NCI-H1694 (cell line): ENCODE data around the gene SERPINA6.
"Not testable (repeated sequence)": the region's sequence is repeated elsewhere in the genome, so short reads cannot be mapped to it uniquely, and the experiment has no call there.

Experiments
- DNase-seq: peaks from one replicate; lab custom pipeline; 2025; lab: John Stamatoyannopoulos, UW

Gene SERPINA6, protein sequence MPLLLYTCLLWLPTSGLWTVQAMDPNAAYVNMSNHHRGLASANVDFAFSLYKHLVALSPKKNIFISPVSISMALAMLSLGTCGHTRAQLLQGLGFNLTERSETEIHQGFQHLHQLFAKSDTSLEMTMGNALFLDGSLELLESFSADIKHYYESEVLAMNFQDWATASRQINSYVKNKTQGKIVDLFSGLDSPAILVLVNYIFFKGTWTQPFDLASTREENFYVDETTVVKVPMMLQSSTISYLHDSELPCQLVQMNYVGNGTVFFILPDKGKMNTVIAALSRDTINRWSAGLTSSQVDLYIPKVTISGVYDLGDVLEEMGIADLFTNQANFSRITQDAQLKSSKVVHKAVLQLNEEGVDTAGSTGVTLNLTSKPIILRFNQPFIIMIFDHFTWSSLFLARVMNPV

DNA sequence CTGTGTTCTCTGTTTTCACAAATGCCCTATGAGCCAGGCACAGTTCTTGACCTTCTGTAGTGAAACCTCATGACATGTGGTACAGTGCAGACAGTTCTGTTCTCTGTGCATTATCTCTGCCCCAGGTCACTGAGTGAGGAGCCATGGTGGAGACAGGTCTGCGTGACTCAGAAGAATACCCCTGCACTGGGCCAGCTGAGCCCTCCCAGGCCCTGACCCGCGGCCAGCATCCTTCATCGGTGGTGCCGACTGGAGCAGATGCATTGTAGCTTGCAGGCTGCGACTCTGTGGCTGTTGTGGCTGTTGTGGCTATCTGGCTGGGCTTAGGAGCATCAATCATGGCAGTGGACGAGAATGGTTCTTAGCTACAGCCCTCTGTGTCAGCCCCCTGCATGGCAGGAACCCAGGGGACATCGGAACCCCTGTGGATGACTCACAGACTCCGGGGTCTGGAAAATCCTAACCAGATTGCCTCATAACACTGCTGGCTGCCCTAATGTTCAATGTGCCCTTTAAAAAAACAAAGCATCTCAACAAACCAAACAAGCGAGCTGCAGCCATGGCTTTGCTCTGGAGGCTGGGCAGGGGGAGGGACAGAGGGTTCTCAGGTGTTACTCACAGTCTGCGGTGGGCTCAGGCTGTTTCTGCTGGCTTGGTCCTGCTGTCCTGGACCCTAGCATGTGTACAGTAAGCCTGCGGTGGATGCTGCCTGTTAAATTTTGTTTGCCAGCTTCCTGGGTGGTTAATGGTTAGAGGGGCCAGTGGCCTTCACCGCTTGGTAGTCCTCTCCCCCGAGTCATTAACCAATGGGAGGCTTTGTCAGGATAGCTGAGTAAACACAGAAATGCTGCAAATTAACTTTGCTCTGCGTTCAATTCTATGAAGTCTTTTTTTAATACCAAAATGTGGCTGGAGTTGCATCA, at the start of gene SERPINA6:
TSS of gene SERPINA6 (minus strand) at position 689 of the 923 bp plus-strand sequence. CDS start 8,688 bp downstream, outside the sequence.
- no peak for DNase-seq

DNA sequence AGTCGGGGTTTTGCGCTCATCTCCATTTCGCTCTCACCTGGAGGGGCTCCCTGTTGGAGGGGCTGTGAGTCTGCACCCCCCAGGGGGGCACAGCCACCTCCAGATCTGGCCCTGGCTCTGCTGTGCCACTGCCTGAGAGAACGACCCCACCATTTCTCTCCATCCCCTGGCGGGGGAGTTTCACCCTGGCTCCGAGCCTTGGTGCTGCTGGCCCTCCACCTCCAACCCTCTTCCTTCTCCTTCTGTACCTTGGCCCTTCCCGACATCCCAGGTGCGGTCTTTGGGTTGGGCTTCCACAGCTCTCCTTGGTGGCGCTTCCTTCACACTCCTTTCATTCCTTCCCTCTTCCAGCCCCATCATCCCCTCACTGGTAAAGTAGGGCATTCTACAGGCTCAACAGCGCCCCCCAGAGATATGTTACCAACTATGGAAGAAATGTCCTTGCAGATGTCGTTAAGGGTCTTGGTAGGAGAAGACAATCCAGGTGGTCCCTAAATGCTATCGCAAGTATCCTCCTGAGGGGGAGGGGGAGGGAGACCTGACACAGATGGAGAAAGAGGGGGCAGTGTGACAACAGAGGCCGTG, 49.0 kb upstream of the SERPINA6 start:
- no peak for DNase-seq

DNA sequence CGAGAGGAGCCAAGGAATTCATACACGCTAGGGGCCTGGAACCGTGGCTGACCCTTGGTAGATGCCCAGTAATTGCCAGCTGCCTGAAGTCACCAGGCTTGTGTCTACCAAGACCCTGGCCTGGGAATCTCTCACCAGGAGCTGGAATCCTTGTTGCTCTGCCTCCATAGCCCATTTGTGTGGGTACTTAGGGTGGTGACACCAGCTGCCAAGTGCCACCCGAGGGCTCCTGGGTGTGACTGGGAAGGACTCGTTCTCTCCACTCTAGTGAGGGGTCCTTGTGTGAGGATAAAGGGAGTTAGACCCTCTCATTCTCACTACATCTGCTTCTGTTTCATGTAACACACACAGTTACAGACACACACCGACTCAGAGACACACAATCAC, 47.4 kb upstream of the SERPINA6 start:
- no peak for DNase-seq

DNA sequence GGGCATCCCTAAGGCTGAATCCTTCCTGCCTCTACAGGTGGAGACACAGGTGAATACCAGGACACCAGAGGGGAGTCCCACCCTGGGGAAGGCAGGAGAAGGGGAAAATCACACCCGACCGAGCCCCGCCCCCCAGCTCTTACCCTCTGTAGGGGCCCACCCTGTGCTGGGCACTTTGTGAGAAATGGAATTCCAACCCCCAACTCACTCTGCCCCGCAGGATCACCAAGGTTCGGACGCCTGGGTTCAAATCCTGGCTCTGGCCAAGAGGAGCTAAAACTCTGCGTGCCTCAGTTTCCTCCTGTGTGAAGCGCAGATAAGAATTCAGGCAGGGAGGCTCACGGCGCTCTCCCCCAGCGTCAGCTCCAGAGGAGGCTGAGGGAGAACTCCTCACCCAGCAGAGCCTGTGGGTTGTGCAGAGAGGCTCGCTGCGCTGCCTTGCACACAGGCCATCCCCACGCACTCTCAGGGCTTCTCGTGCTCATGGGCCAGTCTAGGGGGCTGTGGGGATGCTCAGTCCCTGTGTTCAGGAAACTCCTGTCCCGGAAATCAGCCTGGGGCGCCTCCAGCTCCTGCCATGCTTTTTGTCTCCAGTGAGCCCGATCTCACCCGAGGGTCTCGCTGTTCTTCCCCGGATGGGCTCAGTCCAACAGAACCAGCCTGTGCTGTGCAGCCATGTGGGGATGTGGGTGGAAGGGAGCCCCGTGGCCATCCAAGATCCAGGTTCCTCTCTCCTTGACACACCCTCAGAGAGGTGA, 46.8 kb upstream of the SERPINA6 start:
- not testable (repeated sequence) for DNase-seq

DNA sequence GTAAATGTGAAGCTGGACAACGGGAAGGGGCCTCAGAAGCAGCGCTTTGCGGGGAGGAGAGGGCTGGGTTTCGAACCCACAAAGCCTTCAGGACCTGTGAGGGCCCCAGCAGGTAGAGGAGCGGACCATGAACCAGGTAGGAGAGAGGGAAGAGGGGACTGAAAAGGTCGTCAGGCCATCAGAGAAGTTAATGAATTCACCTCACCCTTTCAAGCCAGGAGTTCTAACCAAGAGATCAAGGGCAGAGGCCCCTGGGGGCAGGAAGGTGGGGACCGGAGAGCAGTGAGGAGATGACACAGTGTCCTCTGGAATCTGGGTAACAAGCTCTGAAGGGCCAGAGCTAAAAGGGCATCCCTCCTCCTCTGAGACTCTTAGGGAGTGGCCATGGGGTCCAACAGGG, 45.8 kb upstream of the SERPINA6 start:
- DNase-seq = no peak

DNA sequence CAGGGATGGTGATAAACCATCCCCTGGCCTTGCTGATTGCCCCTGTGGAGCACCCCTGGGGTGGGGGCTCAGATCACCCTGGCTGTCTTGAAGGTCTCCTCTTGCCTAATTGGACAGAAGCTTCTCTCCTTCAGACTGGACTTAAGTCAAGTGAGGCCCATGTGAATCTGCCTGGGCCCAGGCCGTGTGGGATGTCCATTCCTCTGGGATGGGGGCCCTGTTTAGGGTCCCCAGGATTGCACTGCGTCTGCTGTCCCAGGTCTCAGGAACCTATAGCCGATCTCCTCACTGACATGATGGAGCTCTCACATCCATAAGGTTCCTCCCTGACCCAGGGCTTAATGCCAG, 45.1 kb upstream of the SERPINA6 start:
- DNase-seq = no peak

DNA sequence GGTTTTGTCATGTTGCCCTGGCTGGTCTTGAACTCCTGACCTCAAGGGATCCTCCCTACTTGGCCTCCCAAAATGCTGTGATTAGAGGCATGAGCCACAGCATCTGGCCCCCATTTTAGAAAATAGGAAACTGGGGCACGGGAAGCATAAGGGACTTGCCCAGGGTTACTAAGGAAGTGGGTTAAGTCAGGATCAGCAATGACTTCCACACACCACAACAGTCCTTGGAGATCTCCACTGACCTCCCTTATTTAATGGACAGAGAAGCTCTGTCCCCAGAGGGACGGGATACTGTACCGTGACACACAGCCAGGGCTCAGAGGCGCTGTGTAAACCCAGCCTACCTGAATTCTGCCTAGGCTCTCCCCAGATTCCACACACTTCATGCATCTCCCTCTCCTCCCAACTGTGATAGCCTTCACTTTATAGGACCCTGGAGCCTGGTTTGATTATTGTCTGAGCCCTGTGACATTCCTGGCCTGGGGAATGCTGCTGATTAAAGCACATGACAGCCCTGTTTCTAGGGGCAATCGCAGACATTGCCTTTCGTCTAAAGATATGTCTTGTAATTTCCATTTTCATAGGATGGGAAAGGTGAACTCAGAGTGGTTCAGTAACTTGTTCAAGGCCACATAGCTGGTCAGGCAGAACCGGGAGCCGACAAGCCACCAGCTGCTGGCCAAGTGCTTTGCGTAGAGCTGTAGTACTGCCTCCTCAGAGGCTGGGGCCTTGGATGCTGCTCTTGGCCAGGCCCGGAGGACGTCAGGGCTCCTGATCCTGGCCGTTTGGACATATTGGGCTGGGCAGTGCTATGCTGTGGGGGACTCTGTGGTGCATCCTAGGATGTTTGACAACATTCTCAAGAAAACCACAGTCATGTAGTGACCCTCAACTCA, 44.5 kb upstream of the SERPINA6 start:
- no peak for DNase-seq

DNA sequence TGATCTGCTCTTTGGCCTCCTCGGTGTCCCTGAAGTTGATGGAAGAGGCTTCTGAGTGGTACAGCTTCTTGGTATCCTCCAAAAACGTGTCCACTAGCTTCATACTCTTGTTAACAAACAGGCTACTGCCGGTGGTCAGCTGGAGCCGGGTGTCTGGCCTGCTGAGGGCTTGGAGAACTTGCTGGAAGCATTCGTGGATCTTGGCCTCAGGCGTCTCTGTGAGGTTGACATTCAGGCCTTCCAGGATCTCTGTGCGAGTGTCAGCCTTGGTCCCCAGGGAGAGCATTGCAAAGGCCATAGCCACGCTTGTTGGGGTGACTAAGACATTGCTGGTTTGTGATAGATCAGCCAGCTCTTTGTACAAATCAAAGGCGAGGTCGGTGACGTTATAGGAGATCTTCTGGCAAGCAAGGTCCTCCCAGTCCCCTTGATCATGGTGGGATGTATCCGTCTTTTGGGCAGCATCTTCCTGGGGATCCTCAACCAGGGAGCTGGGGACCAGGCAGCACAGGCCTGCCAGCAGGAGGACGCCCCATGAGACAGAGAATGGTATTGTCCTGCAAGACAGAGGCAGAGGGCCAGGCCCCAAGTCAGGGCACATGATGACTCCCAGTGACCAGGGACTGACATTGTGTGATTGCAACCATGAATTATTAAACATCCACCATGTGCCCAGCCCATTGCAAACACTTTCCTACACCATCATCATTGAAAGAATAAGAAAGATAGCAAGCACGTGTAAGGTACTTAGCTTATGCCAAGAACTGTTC, 43.2 kb upstream of the SERPINA6 start, which contains the start of gene SERPINA2:
TSS of gene SERPINA2 (minus strand) at position 553 of the 770 bp plus-strand sequence.
- no peak for DNase-seq

DNA sequence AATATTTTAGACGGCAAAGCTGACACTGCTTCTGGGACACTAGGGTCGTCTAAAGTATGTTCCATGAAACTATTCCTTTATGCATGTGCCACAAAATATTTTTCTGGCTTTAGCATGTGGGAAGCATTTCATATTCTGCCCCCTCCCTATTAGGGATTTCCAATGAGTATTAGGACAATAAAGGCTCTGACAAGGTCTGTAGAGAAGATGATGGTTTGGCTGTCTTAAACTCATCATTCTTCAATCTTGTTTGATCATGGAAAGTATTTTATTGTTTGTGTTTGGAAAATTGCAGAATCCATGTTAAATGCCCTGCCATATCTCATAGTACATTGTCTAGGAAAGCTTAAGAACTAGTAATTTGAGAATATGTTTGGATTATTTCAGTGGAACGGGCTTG, 42.5 kb upstream of the SERPINA6 start:
- DNase-seq = no peak

DNA sequence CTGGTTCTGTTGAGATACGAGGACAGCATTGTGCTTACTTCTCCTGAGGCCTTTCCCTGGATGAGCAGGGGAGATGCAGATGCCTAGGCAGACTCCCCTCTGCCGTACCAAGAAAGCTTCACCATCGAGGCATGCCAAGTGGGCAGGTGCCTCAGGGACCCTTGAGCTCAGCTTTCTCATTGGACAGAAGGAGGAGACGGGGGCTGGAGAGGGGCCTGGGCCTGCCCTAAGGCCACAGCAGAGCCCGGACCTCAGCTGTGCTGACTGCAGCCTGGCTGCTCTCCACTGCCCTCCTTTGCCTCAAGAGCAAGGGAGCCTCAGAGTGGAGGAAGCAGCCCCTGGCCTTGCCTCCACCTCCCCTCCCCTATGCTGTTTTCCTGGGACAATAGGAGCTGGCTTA, 41.8 kb upstream of the SERPINA6 start:
- no peak for DNase-seq

DNA sequence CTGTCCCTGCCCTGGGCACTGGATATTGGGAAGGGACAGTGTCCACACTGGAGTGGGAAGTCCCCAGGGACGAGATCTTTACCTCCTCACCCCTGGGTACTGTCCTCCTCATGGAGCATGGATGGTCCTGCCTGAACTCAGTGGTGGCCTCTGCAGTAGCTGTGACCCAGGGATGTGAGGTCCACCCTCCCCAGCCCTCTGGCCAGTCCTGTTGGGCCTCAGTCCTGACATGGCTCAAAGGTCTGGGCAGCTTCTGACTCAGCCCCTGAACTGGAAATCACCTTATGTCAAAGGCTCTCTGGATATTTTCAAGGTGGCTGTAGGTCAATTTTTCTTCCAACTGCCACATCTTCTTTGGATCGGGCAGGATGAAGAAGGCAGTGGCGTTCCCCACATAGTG, 40.9 kb upstream of the SERPINA6 start:
- no peak for DNase-seq

DNA sequence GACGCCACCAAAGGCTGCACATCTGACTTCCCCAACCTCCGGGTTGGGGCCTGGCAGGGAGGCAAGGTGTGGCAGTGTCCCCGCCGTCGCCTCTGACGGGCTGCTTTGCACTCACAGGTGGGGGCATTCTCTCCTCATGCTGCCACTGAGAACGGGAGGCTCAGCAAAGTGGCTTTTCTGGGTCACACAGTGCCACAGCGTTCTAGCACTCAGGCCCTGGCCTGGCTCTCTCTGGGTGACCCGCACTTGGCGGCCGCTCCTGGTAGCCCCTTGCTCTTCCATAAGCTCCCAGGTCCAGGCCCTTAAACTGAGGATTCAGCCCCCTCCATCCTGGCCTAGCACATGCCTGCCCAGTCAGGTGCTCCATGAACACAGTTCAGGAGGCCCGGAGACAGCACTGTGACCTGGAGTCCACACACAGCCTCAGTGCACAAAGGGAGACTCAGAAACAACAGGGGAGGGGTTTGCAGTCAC, 40.1 kb upstream of the SERPINA6 start:
- no peak for DNase-seq

DNA sequence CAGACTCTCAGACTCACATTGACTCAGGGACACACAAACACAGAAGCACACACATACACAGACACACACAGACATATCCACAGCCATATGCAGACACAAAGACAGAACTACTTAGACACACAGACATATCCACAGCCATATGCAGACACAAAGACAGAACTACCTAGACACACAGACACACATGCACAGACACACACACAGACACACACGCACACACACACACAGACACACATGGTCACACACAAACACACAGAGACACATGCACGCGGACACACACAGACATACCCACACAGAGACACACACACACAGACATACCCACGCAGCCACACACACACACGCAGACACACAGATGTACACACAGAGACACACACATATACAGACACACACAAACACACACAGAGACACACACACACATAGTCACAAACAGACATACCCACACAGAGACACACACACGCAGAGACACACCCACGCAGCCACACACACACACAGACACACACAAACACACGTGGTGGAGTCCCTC, 39.5 kb upstream of the SERPINA6 start:
- no peak for DNase-seq

DNA sequence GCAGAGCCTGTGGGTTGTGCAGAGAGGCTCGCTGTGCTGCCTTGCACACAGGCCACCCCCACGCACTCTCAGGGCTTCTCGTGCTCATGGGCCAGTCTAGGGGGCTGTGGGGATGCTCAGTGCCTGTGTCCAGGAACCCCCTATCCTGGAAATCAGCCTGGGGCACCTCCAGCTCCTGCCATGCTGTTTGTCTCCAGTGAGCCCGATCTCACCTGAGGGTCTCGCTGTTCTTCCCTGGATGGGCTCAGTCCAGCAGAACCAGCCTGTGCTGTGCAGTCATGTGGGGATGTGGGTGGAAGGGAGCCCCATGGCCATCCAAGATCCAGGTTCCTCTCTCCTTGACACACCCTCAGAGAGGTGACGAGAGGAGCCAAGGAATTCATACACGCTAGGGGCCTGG, 38.5 kb upstream of the SERPINA6 start:
- DNase-seq = no peak

DNA sequence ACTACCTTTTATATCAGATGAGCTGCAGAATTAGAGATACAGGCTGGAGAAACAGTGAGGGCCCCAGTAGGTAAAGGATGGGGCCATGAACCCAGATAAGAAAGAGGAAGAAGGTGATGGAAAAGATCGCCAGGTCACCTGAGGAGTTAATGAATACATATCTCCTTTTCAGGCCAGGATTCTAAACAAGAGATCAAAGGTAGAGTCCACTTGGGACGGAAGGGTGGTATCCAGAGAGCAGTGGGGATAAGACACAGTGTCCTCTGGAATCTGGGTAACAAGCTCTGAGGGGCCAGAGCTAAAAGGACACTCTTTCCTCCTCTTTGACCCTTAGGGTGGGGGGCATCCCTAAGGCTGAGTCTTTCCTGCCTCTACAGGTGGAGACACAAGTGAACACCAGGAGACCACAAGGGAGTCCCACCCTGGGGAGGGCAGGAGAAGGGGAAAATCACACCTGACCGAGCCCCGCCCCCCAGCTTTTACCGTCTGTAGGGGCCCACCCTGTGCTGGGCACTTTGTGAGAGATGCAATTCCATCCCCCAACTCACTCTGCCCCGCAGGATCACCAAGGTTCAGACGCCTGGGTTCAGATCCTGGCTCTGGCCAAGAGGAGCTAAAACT, 37.9 kb upstream of the SERPINA6 start:
- DNase-seq = no peak

DNA sequence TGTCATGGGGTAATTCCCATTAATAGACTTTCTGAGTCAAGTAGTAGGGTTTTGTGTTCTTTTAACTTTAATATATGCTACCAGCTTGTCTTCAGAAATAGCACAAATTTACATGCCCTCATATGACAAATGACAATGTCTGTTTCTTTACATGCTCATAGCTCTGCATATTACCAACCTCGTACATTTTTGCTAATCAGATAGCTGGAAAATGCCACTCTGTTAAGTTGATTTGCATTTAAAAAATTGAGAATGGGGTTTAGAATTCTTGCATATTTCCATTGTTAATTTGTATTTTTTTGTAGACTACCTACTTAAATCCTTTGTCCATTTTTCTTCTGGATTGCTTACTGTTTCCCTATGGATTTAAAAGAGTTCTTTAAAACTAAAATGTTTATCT, 34.0 kb upstream of the SERPINA6 start:
- no peak for DNase-seq

DNA sequence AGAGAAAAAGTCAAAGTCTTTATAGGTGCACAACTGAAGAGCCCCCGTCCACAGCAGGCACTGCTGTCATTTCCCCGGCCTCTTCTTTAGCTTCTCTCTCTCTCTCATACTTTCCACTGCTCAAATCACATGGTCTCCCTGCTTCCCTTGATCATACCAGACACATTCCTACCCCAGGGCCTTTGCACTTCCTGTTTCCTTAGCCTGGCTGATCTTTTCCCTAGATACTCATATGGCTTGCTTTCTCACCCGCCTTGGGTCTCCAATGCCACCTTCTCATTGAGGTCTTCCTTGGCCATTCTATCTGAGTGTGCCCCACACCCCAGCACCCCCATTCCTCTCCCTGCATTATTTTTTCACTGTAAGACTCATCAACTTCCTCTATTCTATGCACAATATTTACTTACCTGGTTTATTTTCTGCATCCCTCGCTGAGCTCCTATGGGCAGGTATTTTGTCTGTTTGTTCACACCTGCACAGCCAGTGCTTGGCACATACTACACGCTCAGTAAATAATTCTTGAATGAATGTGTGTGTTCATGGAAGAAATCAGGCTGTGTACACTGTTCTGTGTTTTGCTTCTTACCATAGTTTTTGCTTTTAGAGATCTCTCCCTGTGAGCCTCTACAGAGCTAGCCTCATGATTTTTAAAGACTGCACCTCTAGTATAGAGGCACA, 33.4 kb upstream of the SERPINA6 start:
- no peak for DNase-seq

DNA sequence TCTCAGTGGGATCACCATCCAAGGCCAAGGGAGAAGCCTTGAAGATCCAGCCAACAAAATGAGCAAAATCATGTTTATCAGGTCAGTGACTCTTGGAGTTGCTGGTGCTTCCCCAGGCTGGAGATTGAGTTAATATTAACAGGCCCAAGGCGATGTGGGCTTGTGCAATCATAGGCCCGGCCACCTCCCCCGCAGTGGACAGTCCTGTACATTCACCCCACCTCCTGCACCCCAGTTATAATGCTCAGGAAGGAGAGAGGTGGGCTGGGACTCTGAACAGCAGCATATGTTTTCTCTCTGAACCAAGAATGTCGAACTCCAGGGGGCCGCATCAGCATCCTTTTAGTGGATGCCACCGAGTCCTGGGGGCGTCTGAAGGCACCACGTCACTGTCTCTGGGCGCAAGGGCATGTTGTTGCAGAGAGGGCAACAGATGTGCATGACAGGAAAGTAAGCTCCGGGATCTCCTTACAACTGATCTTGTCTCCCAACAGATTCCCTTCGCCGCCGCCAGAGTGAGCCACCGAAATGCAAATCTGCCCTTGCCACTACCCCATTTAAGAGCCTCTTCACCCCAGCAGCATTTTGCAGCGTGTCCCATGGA, 32.2 kb upstream of the SERPINA6 start:
- peak; percentile 70 for DNase-seq
